ENCODE measurements around the gene TTC9.
"Not testable (repeated sequence)": the region's sequence is repeated elsewhere in the genome, so short reads cannot be mapped to it uniquely, and the experiment has no call there.

TTC9 gene

GRCh38 chr14:70680748-70681147 is 39.0 kb downstream of the TTC9 start:
- no peak for DNase-seq (ENCODE audit: low spot score)

- DNase-seq (ENCODE audit: low spot score), result no peak
These were observed 42.3 kb downstream of the TTC9 start for GRCh38 chr14:70683983-70684382.

- no peak for DNase-seq (ENCODE audit: low spot score)
These were observed 43.9 kb downstream of the TTC9 start for GRCh38 chr14:70685474-70686197.

GRCh38 chr14:70692210-70692609 is 50.5 kb downstream of the TTC9 start:
- no peak for DNase-seq (ENCODE audit: low spot score)

- DNase-seq (ENCODE audit: low spot score), result no peak
These were observed 54.3 kb downstream of the TTC9 start for GRCh38 chr14:70696026-70696425.

- no peak for DNase-seq (ENCODE audit: low spot score)
These were observed 56.0 kb downstream of the TTC9 start for GRCh38 chr14:70697701-70698100.

GRCh38 chr14:70698288-70698687 is 56.6 kb downstream of the TTC9 start:
- DNase-seq (ENCODE audit: low spot score), result peak; percentile 75

- no peak for DNase-seq (ENCODE audit: low spot score)
These were observed 57.9 kb downstream of the TTC9 start for GRCh38 chr14:70699646-70700045.

- DNase-seq (ENCODE audit: low spot score), result no peak
These were observed 59.4 kb downstream of the TTC9 start for GRCh38 chr14:70700955-70701585.

GRCh38 chr14:70701610-70702009 is 59.9 kb downstream of the TTC9 start:
- DNase-seq (ENCODE audit: low spot score), result no peak

GRCh38 chr14:70702161-70702560 is 60.4 kb downstream of the TTC9 start:
- DNase-seq (ENCODE audit: low spot score), result no peak

GRCh38 chr14:70703621-70704168 is 62.0 kb downstream of the TTC9 start:
- DNase-seq (ENCODE audit: low spot score), result not testable (repeated sequence)

GRCh38 chr14:70704960-70705359 is 63.2 kb downstream of the TTC9 start:
- no peak for DNase-seq (ENCODE audit: low spot score)

- DNase-seq (ENCODE audit: low spot score), result peak; percentile 34
These were observed 64.5 kb downstream of the TTC9 start for GRCh38 chr14:70706177-70706576.

- DNase-seq (ENCODE audit: low spot score), result peak; percentile 83
These were observed 65.7 kb downstream of the TTC9 start for GRCh38 chr14:70707138-70708038.

- DNase-seq (ENCODE audit: low spot score), result no peak
These were observed 67.2 kb downstream of the TTC9 start for GRCh38 chr14:70708717-70709570.

GRCh38 chr14:70709726-70710382 is 68.1 kb downstream of the TTC9 start:
- DNase-seq (ENCODE audit: low spot score), result no peak

GRCh38 chr14:70711451-70711850 is 69.7 kb downstream of the TTC9 start:
- DNase-seq (ENCODE audit: low spot score), result no peak

GRCh38 chr14:70713096-70713495 is 71.4 kb downstream of the TTC9 start:
- no peak for DNase-seq (ENCODE audit: low spot score)

GRCh38 chr14:70713511-70713916 is 71.8 kb downstream of the TTC9 start:
- no peak for DNase-seq (ENCODE audit: low spot score)

GRCh38 chr14:70714055-70714550 is 72.4 kb downstream of the TTC9 start:
- peak; percentile 56 for DNase-seq (ENCODE audit: low spot score)
